Thyroid gland (tissue), 4 donors: Measurements from ENCODE around the gene RFTN1. TPM values are rescaled to one million over a fixed set of nuclear protein-coding genes. Genes with fewer than 3 reads are reported as not detected.

Experiments
- DNase-seq, 2 donors: peaks; one replicate each; pipeline ENCODE4 v3.0.0-alpha.2; 2019
- H3K27ac ChIP-seq, 3 donors: fragments of 200-600 bp; sonication (generic); 1 replicate in 2 of 3; 2 replicates in 1 of 3; pipeline ENCODE4 v1.5.1; 2016 to 2019; ENCODE audit warnings: mild to moderate bottlenecking in 1 of 3, moderate library complexity in 1 of 3
- H3K27me3 ChIP-seq: fragments of 200-600 bp; sonication (generic); one replicate; pipeline ENCODE4 v1.5.1; 2019
- H3K36me3 ChIP-seq, 2 donors: fragments of 200-600 bp; sonication (generic); one replicate each; pipeline ENCODE4 v1.5.1; 2016 to 2019
- H3K4me1 ChIP-seq, 2 donors: fragments of 200-600 bp; sonication (generic); one replicate each; pipeline ENCODE4 v1.5.1; 2017 to 2019
- H3K4me3 ChIP-seq, 3 donors: fragments of 200-600 bp; sonication (generic); replicated peaks in 1 of 3; 1 replicate in 2 of 3; 2 replicates in 1 of 3; pipeline ENCODE4 v1.5.1; 2016; ENCODE audit warnings: mild to moderate bottlenecking in 1 of 3
- H3K9me3 ChIP-seq: fragments of 200-600 bp; sonication (generic); one replicate; pipeline ENCODE4 v1.5.1; 2017
- CTCF ChIP-seq, 6 experiments: fragments of 200-600 bp in 3 of 6; fragments of 450-650 bp in 3 of 6; sonication (generic) in 3 of 6; IDR thresholded peaks; one replicate each; pipeline ENCODE4 v1.5.1; 2016 to 2019; ENCODE audit warnings: antibody characterized with exemption in 6 of 6, mild to moderate bottlenecking in 2 of 6, inconsistent platforms in 1 of 6, moderate library complexity in 1 of 6
- POLR2A ChIP-seq, 2 donors: fragments of 450-650 bp; IDR thresholded peaks; one replicate each; pipeline ENCODE4 v1.6.1; 2017; ENCODE audit warnings: antibody characterized with exemption in 2 of 2, mild to moderate bottlenecking in 2 of 2, moderate library complexity in 1 of 2
- WGBS, 2 donors: methylation state at CpG; one replicate each; pipeline ENCODE4 v1.1.5; 2017; 5-methylcytosine and 5-hydroxymethylcytosine counted together
- intact Hi-C: fragments of 100-400 bp; cut with DNase I; formaldehyde crosslinking; loops from one replicate; pipeline ENCODE4 v1.15.1; 2023
- total RNA-seq, 4 donors: library from RNA; depleted of rRNA; stranded (reverse); fragments of >200 nt; gene quantifications; one replicate each; pipeline ENCODE4 v1.2.3, GENCODE V29; 2016

The RFTN1 gene
- total RNA-seq, 4 donors from 2014 or later, result 110 to 239 (median 153) TPM

- Histone ChIP-seq H3K27ac (no peak overlapping the region), H3K36me3 (peaks cover 0 to 12% of the 10 kb centered on the region in 2 donors), H3K27me3 (no peaks in the 10 kb centered on the region), H3K4me1 (peaks cover 15 to 33% of the 10 kb centered on the region in 2 donors), H3K4me3 (no peak overlapping the region), H3K9me3 (no peaks in the 10 kb centered on the region)
- WGBS, 2 donors, result 88 to 91% methylated on average over 1 of the region's 1 CpG
- intact Hi-C loops, result no loop called here
- DNase-seq, result no peak
- TF ChIP-seq CTCF (IDR thresholded peaks at IDR 0.05) (no peak), POLR2A (IDR thresholded peaks at IDR 0.05) (no peak)
These were observed 42.9 kb downstream of the RFTN1 start for GRCh38 chr3:16470590-16470989.

- no peaks in the 10 kb centered on the region for H3K27me3 ChIP-seq
- H3K4me1 ChIP-seq, result peaks cover 29 to 48% of the 10 kb centered on the region in 2 donors
- H3K9me3 ChIP-seq, result no peaks in the 10 kb centered on the region
- intact Hi-C loops, result no loop called here
- WGBS, 2 donors, result 76 to 83% methylated on average over 10 of the region's 10 CpGs
- H3K27ac ChIP-seq, result peak overlapping the region in 1 of 3 donors; percentile 9
- peaks cover 0 to 12% of the 10 kb centered on the region in 2 donors for H3K36me3 ChIP-seq
- no peak overlapping the region for H3K4me3 ChIP-seq
- TF ChIP-seq POLR2A (IDR thresholded peaks at IDR 0.05) (no peak), CTCF (IDR thresholded peaks at IDR 0.05) (no peak)
- DNase-seq, result no peak
These were observed 45.0 kb downstream of the RFTN1 start for GRCh38 chr3:16468336-16469098.

GRCh38 chr3:16468002-16468335 lies 45.5 kb downstream of the RFTN1 start:
- Histone ChIP-seq H3K4me1 (peaks cover 29 to 48% of the 10 kb centered on the region in 2 donors), H3K4me3 (no peak overlapping the region), H3K27ac (peak overlapping the region in 1 of 3 donors; percentile 9), H3K36me3 (peaks cover 0 to 12% of the 10 kb centered on the region in 2 donors), H3K27me3 (no peaks in the 10 kb centered on the region), H3K9me3 (no peaks in the 10 kb centered on the region)
- DNase-seq, result no peak
- intact Hi-C loops, result no loop called here
- 70 to 75% methylated on average over 6 of the region's 6 CpGs for WGBS, 2 donors
- TF ChIP-seq CTCF (IDR thresholded peaks at IDR 0.05), result no peak
- TF ChIP-seq POLR2A (IDR thresholded peaks at IDR 0.05), result no peak

- 75 to 79% methylated on average over 8 of the region's 9 CpGs for WGBS, 2 donors
- intact Hi-C loops, result no loop called here
- no peak overlapping the region for H3K4me3 ChIP-seq
- no peak for TF ChIP-seq POLR2A (IDR thresholded peaks at IDR 0.05)
- TF ChIP-seq CTCF (IDR thresholded peaks at IDR 0.05), result no peak
- peaks cover 30 to 52% of the 10 kb centered on the region in 2 donors for H3K4me1 ChIP-seq
- H3K27ac ChIP-seq, result no peak overlapping the region
- no peaks in the 10 kb centered on the region for H3K27me3 ChIP-seq
- H3K9me3 ChIP-seq, result no peaks in the 10 kb centered on the region
- peaks cover 0 to 12% of the 10 kb centered on the region in 2 donors for H3K36me3 ChIP-seq
- DNase-seq, result no peak
These were observed 46.1 kb downstream of the RFTN1 start for GRCh38 chr3:16467393-16467792.

- 89 to 92% methylated on average over 4 of the region's 4 CpGs for WGBS, 2 donors
- H3K9me3 ChIP-seq, result no peaks in the 10 kb centered on the region
- H3K4me1 ChIP-seq, result peaks cover 33 to 57% of the 10 kb centered on the region in 2 donors
- H3K4me3 ChIP-seq, result no peak overlapping the region
- H3K27ac ChIP-seq, result peak overlapping the region in 2 of 3 donors; percentile 45 to 75
- DNase-seq, result no peak
- H3K36me3 ChIP-seq, result peaks cover 0 to 12% of the 10 kb centered on the region in 2 donors
- intact Hi-C loops, result no loop called here
- H3K27me3 ChIP-seq, result no peaks in the 10 kb centered on the region
- no peak for TF ChIP-seq CTCF (IDR thresholded peaks at IDR 0.05)
- no peak for TF ChIP-seq POLR2A (IDR thresholded peaks at IDR 0.05)
These were observed 46.7 kb downstream of the RFTN1 start for GRCh38 chr3:16466822-16467221.
